Fibroblast of the aortic adventitia (primary cell): Measurements from ENCODE around the gene CD3E. TPM values are rescaled to one million over a fixed set of nuclear protein-coding genes. Genes with fewer than 3 reads are reported as not detected.

ENCODE experiments used
- DNase-seq: peaks from one replicate; pipeline ENCODE4 v3.0.0-alpha.2; 2010; ENCODE audit warnings: low read depth
- H3K4me3 ChIP-seq: 2 replicates; pipeline ENCODE4 v1.5.1; 2011; ENCODE audit warnings: low read depth, mild to moderate bottlenecking, control low read depth, low read length, moderate library complexity
- CTCF ChIP-seq: IDR thresholded peaks from 2 replicates; pipeline ENCODE4 v1.5.1; 2011; ENCODE audit warnings: mild to moderate bottlenecking, low read length, control low read depth, inconsistent platforms; ENCODE audit not compliant: insufficient read depth
- total RNA-seq: library from RNA; depleted of rRNA; stranded (reverse); fragments of >200 nt; gene quantifications from 2 replicates; pipeline ENCODE4 v1.2.3, GENCODE V29; 2012; ENCODE audit warnings: low replicate concordance

The CD3E gene
- total RNA-seq, 1 donor: not detected

GRCh38 chr11:118320515-118320914 is 16.0 kb downstream of the CD3E start:
- H3K4me3 ChIP-seq: no peak overlapping the region
- no peak for DNase-seq
- TF ChIP-seq CTCF: no peak

- no peak overlapping the region for H3K4me3 ChIP-seq
Measured at GRCh38 chr11:118321386-118322082, 17.0 kb downstream of the CD3E start.

GRCh38 chr11:118322721-118323120 is 18.2 kb downstream of the CD3E start:
- no peak overlapping the region for H3K4me3 ChIP-seq
- no peak for DNase-seq
- no peak for TF ChIP-seq CTCF

More at GRCh38 chr11:118321386-118322082, 17.0 kb downstream of the CD3E start:
- TF ChIP-seq CTCF: no peak
- no peak for DNase-seq

GRCh38 chr11:118325283-118325682 is 20.8 kb downstream of the CD3E start:
- DNase-seq: no peak
- no peak overlapping the region for H3K4me3 ChIP-seq
- no peak for TF ChIP-seq CTCF

GRCh38 chr11:118328745-118329144 is 24.2 kb downstream of the CD3E start:
- TF ChIP-seq CTCF: no peak
- no peak for DNase-seq
- no peak overlapping the region for H3K4me3 ChIP-seq

GRCh38 chr11:118334745-118335144 is 30.2 kb downstream of the CD3E start:
- DNase-seq: no peak
- TF ChIP-seq CTCF: no peak
- H3K4me3 ChIP-seq: no peak overlapping the region

- no peak overlapping the region for H3K4me3 ChIP-seq
- no peak for DNase-seq
- TF ChIP-seq CTCF: no peak
Measured at GRCh38 chr11:118338637-118339061, 34.1 kb downstream of the CD3E start.
